Right atrium auricular region (tissue), 2 donors: ENCODE measurements around the gene MRPS18A. TPM values are rescaled to one million over a fixed set of nuclear protein-coding genes. Genes with fewer than 3 reads are reported as not detected.

Experiments used
- DNase-seq: peaks from one replicate; pipeline ENCODE4 v3.0.0-alpha.2; 2019; ENCODE audit warnings: low spot score
- H3K27ac ChIP-seq, 2 donors: fragments of 200-600 bp; sonication (generic); 1 replicate in 1 of 2; 2 replicates in 1 of 2; pipeline ENCODE4 v1.5.1; 2016 to 2019
- H3K27me3 ChIP-seq, 2 donors: fragments of 200-600 bp; sonication (generic); one replicate each; pipeline versions ENCODE4 v1.5.1 to v1.6.0; 2017 to 2019
- H3K36me3 ChIP-seq: fragments of 200-600 bp; sonication (generic); one replicate; pipeline ENCODE4 v1.5.1; 2016
- H3K4me1 ChIP-seq, 2 donors: fragments of 200-600 bp; sonication (generic); one replicate each; pipeline versions ENCODE4 v1.5.1 to v1.6.0; 2017 to 2019
- H3K4me3 ChIP-seq, 2 donors: fragments of 200-600 bp; sonication (generic); 1 replicate in 1 of 2; 2 replicates in 1 of 2; pipeline ENCODE4 v1.5.1; 2017 to 2019; ENCODE audit warnings: mild to moderate bottlenecking in 1 of 2, moderate library complexity in 1 of 2
- H3K9me3 ChIP-seq, 2 donors: fragments of 200-600 bp; sonication (generic); one replicate each; pipeline ENCODE4 v1.5.1; 2019
- total RNA-seq, 2 donors: library from RNA; depleted of rRNA; stranded (reverse); fragments of >200 nt; gene quantifications; one replicate each; pipeline ENCODE4 v1.1.0, GENCODE V29; 2016
- TF ChIP-seq, protein P1 (sequence below), 2 donors: fragments of 200-600 bp; sonication (generic); IDR thresholded peaks; one replicate each; pipeline ENCODE4 v1.5.1; 2019; ENCODE audit warnings: antibody characterized with exemption in 2 of 2

Gene MRPS18A
- total RNA-seq, 2 donors from 2014 or later, result 40.4 to 42.7 TPM

DNA sequence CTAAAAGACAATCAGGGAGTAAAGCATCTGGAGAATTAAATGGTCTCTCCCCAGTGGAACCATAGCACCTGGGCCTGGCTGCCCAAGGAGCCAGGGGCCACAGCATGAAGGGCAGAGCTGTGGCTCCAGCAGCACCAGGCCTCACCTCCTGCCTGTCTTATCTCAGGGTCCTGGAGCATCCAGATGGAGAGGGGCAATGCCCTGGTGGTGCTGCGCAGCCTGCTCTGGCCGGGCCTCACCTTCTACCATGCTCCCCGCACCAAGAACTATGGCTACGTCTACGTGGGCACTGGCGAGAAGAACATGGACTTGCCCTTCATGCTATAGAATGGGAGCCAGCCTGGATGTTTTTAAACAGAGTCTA, 17.0 kb downstream of the MRPS18A start:
- Histone ChIP-seq H3K27ac (peak overlapping the region; percentile 46 to 66), H3K27me3 (no peaks in the 10 kb centered on the region), H3K9me3 (no peaks in the 10 kb centered on the region), H3K4me1 (peaks cover 0 to 48% of the 10 kb centered on the region in 2 donors), H3K36me3 (peaks cover 45% of the 10 kb centered on the region), H3K4me3 (no peak overlapping the region)
- TF ChIP-seq, protein P1, sequence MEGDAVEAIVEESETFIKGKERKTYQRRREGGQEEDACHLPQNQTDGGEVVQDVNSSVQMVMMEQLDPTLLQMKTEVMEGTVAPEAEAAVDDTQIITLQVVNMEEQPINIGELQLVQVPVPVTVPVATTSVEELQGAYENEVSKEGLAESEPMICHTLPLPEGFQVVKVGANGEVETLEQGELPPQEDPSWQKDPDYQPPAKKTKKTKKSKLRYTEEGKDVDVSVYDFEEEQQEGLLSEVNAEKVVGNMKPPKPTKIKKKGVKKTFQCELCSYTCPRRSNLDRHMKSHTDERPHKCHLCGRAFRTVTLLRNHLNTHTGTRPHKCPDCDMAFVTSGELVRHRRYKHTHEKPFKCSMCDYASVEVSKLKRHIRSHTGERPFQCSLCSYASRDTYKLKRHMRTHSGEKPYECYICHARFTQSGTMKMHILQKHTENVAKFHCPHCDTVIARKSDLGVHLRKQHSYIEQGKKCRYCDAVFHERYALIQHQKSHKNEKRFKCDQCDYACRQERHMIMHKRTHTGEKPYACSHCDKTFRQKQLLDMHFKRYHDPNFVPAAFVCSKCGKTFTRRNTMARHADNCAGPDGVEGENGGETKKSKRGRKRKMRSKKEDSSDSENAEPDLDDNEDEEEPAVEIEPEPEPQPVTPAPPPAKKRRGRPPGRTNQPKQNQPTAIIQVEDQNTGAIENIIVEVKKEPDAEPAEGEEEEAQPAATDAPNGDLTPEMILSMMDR (IDR thresholded peaks at IDR 0.05), result no peak
- no peak for DNase-seq

DNA sequence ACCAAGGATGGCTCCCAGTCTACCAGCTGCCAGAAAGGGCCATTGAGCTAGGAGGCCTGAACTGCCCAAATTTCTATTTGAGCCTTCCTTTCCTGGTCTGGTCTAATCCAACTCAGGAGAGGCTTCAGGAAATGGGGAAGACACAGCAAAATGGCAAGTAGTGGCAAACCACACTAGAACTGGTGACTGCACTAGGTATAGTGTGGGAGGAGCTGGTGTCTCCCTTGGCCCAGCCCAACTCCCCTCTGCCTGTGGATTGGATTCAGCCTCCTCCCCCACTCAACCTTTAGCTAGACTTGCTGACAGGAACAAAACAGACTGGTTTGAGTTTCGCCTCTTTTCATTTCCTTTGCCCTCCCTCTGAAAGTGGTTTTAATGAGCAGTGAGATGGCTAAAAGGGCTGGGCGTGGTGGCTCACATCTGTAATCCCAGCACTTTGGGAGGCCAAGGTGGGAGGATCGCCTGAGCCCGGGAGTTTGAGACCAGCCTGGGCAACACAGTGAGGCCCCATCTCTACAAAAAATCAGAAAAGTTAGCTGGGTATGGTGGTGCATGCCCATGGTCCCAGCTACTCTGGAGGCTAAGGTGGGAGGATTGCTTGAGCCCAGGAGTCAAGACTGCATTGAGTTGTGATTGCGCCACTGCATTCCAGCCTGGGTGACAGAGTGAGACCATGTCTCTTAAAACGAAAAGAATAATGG, 17.5 kb downstream of the MRPS18A start:
- TF ChIP-seq, protein P1 (IDR thresholded peaks at IDR 0.05), result no peak
- H3K4me1 ChIP-seq, result peaks cover 0 to 48% of the 10 kb centered on the region in 2 donors
- H3K36me3 ChIP-seq, result peaks cover 40% of the 10 kb centered on the region
- H3K27ac ChIP-seq, result peak overlapping the region; percentile 46 to 66
- no peak for DNase-seq
- H3K27me3 ChIP-seq, result no peaks in the 10 kb centered on the region
- H3K4me3 ChIP-seq, result no peak overlapping the region
- no peaks in the 10 kb centered on the region for H3K9me3 ChIP-seq

- H3K27me3 ChIP-seq, result no peaks in the 10 kb centered on the region
- peaks cover 32% of the 10 kb centered on the region for H3K36me3 ChIP-seq
- H3K27ac ChIP-seq, result peak overlapping the region; percentile 46 to 66
- H3K4me1 ChIP-seq, result peaks cover 0 to 48% of the 10 kb centered on the region in 2 donors
- H3K9me3 ChIP-seq, result no peaks in the 10 kb centered on the region
- DNase-seq, result peak; percentile 87
- no peak overlapping the region for H3K4me3 ChIP-seq
- TF ChIP-seq, protein P1 (IDR thresholded peaks at IDR 0.05), result no peak
Observed at GRCh38 chr6:43669050-43669921, 18.3 kb downstream of the MRPS18A start.

- H3K27me3 ChIP-seq, result no peaks in the 10 kb centered on the region
Observed at GRCh38 chr6:43668151-43669028, 19.2 kb downstream of the MRPS18A start.

More at GRCh38 chr6:43668151-43669028, 19.2 kb downstream of the MRPS18A start:
- TF ChIP-seq, protein P1 (IDR thresholded peaks at IDR 0.05), result peak in 1 of 2 donors; percentile 74
- peak; percentile 71 for DNase-seq
- Histone ChIP-seq H3K4me1 (peaks cover 0 to 48% of the 10 kb centered on the region in 2 donors), H3K36me3 (peaks cover 23% of the 10 kb centered on the region), H3K27ac (peak overlapping the region; percentile 46 to 66), H3K4me3 (no peak overlapping the region), H3K9me3 (no peaks in the 10 kb centered on the region)
